ENCODE measurements around the gene INSRR. TPM values are rescaled to one million over a fixed set of nuclear protein-coding genes. Genes with fewer than 3 reads are reported as not detected.
A peak's percentile ranks its signal among the peaks of the same experiment; 100 is the strongest.

INSRR gene
- not detected for total RNA-seq

- Histone ChIP-seq H3K27me3 (peaks cover 43% of the 10 kb centered on the region), H3K4me3 (peak within 1 kb of the TSS; percentile 27), H3K9ac (ENCODE audit: low read depth in 2 of 2, low read length in 2 of 2) (no peak within 1 kb of the TSS), H3K27ac (no peak within 1 kb of the TSS), H3K36me3 (no peaks in the 10 kb centered on the region), H3K4me1 (peaks cover 7% of the 10 kb centered on the region), H3K9me3 (no peaks in the 10 kb centered on the region)
- TF ChIP-seq CTCF (IDR thresholded peaks at IDR 0.05), result no peak
- no peak for DNase-seq
- intact Hi-C loops (cut with DNase I), result no loop called here
These were observed at the start of gene INSRR for GRCh38 chr1:156858959-156859522. Gene INSRR, minus strand, starts transcription at chr1:156859117. Its CDS starts 496 bp downstream, at chr1:156858621.

- H3K9ac ChIP-seq (ENCODE audit: low read depth in 2 of 2, low read length in 2 of 2), result no peak overlapping the region
- no peaks in the 10 kb centered on the region for H3K36me3 ChIP-seq
- no peak for DNase-seq
- no peaks in the 10 kb centered on the region for H3K9me3 ChIP-seq
- peak overlapping the region; percentile 26 for H3K4me3 ChIP-seq
- H3K27ac ChIP-seq, result no peak overlapping the region
- intact Hi-C loops (cut with DNase I), result no loop called here
- H3K27me3 ChIP-seq, result no peaks in the 10 kb centered on the region
- no peak for TF ChIP-seq CTCF (IDR thresholded peaks at IDR 0.05)
- peaks cover 3% of the 10 kb centered on the region for H3K4me1 ChIP-seq
These were observed 49.6 kb upstream of the INSRR start for GRCh38 chr1:156908541-156908940.

GRCh38 chr1:156906206-156906906, 47.4 kb upstream of the INSRR start:
- H3K9me3 ChIP-seq, result no peaks in the 10 kb centered on the region
- no peak overlapping the region for H3K4me3 ChIP-seq
- no peaks in the 10 kb centered on the region for H3K27me3 ChIP-seq
- peaks cover 3% of the 10 kb centered on the region for H3K4me1 ChIP-seq
- H3K36me3 ChIP-seq, result no peaks in the 10 kb centered on the region
- H3K27ac ChIP-seq, result no peak overlapping the region
- no peak for DNase-seq
- TF ChIP-seq CTCF (IDR thresholded peaks at IDR 0.05), result no peak
- intact Hi-C loops (cut with DNase I), result no loop called here
- H3K9ac ChIP-seq (ENCODE audit: low read depth in 2 of 2, low read length in 2 of 2), result no peak overlapping the region

- H3K9ac ChIP-seq (ENCODE audit: low read depth in 2 of 2, low read length in 2 of 2), result no peak overlapping the region
- peaks cover 2% of the 10 kb centered on the region for H3K4me1 ChIP-seq
- H3K4me3 ChIP-seq, result no peak overlapping the region
- intact Hi-C loops (cut with DNase I), result no loop called here
- no peaks in the 10 kb centered on the region for H3K9me3 ChIP-seq
- TF ChIP-seq CTCF (IDR thresholded peaks at IDR 0.05), result no peak
- H3K36me3 ChIP-seq, result no peaks in the 10 kb centered on the region
- no peak for DNase-seq
- H3K27me3 ChIP-seq, result no peaks in the 10 kb centered on the region
- no peak overlapping the region for H3K27ac ChIP-seq
These were observed 46.7 kb upstream of the INSRR start for GRCh38 chr1:156905651-156906050.

- Histone ChIP-seq H3K27me3 (no peaks in the 10 kb centered on the region), H3K9me3 (no peaks in the 10 kb centered on the region), H3K36me3 (no peaks in the 10 kb centered on the region), H3K27ac (no peak overlapping the region), H3K4me3 (no peak overlapping the region), H3K9ac (ENCODE audit: low read depth in 2 of 2, low read length in 2 of 2) (no peak overlapping the region), H3K4me1 (no peaks in the 10 kb centered on the region)
- no peak for TF ChIP-seq CTCF (IDR thresholded peaks at IDR 0.05)
- DNase-seq, result no peak
- intact Hi-C loops (cut with DNase I), result no loop called here
These were observed 46.3 kb upstream of the INSRR start for GRCh38 chr1:156905176-156905575.
